SK-N-MC (cell line): ENCODE measurements around the gene TLN1.

Experiments used
- EZH2 ChIP-seq: fragments of 200-600 bp; sonication (generic); IDR thresholded peaks from one replicate; pipeline ENCODE4 v1.6.1; 2017; ENCODE audit warnings: antibody characterized with exemption
- POLR2AphosphoS5 ChIP-seq: IDR thresholded peaks from 2 replicates; pipeline ENCODE4 v1.6.1; 2012; ENCODE audit warnings: mild to moderate bottlenecking, low read depth, low read length, borderline replicate concordance

DNA sequence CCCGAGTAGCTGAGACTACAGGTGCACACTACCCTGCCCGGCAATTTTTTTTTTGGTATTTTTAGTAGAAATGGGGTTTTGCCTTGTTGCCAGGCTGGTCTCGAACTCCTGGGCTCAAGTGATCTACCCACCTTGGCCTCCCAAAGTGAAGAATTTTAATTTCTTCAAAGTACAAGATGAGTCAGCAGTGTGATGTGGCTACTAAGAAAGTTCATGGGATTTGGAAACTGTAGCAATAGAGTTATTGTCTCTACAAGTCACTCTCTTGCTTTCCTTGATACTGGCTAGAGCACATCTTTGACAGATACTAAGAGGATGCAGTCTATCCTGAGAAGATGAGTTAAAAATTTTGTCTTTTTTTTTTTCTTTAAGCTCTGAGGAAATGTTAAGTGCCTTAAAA, 2.1 kb upstream of the TLN1 start:
- TF ChIP-seq EZH2 (no peak), POLR2AphosphoS5 (no peak)
